Stimulated activated CD8-positive, alpha-beta memory T cell treated with anti-CD3 and anti-CD28 coated beads, Interleukin-7, amount 100 ng/mL, for 48 hours (primary cell): ENCODE data around the gene CCSER1.
"Not testable (repeated sequence)": the region's sequence is repeated elsewhere in the genome, so short reads cannot be mapped to it uniquely, and the experiment has no call there.

Source experiments
- DNase-seq, 2 donors: peaks; one replicate each; pipeline ENCODE4 v3.0.0-alpha.2; 2020; ENCODE audit warnings: low read depth in 1 of 2; ENCODE audit errors: extremely low read depth in 1 of 2

CCSER1 gene

GRCh38 chr4:91601401-91601800, 1474.2 kb downstream of the CCSER1 start:
- DNase-seq, result no peak

- no peak for DNase-seq
Observed at GRCh38 chr4:91611782-91612181, 1484.6 kb downstream of the CCSER1 start.

GRCh38 chr4:91620952-91621351, 1493.8 kb downstream of the CCSER1 start:
- DNase-seq, result no peak

DNA sequence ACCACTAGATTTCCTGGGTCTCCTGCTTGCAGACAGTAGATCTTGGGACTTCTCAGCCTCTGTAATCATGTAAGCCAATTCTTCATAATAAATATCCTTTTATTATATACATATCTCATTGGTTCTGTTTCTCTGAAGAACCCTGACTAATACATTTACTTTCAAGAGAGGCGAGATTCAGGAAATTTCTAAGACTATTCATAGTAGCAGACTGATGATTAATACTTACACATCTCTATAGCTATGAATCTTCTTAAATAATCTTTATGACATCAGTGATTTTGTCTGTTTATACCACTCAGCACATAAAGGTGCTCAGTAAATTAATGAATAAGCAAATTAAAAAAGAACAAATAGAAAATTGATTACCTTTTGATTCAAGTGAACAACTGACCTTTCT, 1494.3 kb downstream of the CCSER1 start:
- DNase-seq, result no peak

DNA sequence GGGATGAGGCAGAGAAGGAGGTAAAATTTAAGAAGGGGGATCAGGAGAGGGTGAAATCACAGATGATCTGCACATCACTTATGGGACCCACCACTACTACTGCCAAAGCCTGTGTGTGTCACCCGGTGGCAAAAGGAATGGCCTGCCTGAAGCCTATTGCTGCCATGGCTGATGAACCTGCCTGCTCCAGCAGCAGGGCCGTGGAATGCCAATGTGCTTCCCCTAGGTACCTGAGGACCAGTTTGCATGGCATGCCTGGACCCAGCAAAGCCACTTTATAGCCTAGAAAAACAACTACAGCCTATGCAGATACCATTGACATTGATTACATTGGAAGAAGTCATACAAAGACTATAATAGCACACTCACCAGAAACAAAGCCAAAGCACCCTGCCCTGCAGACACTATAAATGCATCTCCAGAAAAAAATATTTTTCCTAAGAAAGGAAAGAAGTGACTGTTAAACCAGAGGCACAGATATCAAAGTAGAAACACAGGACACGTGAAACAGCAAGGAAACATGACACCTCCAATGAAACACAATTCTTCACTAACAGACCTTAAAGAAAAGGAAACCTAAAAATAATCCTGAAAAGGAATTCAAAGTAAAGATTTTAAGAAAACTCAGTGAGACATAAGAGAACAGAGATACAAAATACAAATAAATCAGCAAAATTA, 1495.9 kb downstream of the CCSER1 start:
- DNase-seq, result no peak

- not testable (repeated sequence) for DNase-seq
Observed at GRCh38 chr4:91623603-91623967, 1496.4 kb downstream of the CCSER1 start.

DNA sequence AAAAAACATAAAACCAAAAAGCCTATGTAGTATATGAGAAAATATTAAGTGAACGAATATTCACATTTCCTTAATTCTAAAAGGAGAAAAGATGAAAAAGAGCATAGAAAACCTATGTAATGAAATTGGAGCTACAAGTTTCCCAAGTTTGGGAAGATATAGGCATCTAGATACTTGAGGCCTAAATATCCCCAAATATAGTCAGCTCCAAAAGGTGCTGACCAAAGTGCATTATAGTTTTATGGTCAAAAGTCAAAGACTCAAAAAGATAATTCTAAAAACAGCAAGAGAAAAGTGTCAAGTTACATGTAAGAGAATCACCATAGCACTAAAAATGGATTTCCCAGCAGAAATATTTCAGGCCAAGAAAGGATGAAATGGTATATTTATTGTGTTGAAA, 1502.9 kb downstream of the CCSER1 start:
- no peak for DNase-seq

GRCh38 chr4:91630764-91631163, 1503.6 kb downstream of the CCSER1 start:
- no peak for DNase-seq

- no peak for DNase-seq
Observed at GRCh38 chr4:91631335-91631734, 1504.1 kb downstream of the CCSER1 start.

DNA sequence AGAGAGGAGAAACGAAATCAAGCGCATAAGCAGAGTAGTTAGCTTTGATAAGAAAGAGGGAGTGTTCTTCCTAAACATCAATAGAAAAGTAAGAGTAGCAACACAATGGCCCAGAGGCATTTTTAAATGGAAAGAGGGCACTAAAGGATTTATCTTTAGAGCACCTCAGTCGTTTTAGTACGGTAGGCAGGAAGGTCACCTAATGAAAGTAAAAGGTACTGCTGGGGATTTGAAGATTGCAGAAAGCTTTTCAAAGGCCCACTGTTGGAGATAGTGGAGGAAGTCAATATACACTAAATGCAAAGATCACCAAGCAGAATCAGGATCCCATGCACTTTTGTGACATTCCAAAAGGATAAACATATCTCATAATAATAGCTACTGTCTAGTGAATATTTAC, 1508.9 kb downstream of the CCSER1 start:
- DNase-seq, result no peak
